ENCODE results near the gene SPRTN.

DNA sequence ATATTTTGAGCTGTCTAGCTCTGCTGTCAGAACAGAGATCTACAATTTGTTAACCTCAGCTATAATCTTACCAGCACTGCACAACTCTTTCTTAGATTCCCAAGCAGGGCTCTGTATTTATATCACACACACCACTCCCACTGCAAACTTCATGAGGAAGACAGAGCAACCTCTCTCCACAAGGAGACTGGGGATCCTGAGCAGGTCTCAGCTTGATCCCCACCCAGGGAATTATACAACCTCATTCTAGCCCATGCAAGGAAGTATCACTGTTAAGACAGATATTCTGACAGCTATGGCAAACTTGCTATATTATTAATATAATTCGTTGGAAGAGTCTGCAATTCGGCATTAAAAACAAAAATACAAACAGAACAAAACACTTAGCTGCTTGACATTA is 43.6 kb downstream of the SPRTN start:
- TF ChIP-seq, protein P1, sequence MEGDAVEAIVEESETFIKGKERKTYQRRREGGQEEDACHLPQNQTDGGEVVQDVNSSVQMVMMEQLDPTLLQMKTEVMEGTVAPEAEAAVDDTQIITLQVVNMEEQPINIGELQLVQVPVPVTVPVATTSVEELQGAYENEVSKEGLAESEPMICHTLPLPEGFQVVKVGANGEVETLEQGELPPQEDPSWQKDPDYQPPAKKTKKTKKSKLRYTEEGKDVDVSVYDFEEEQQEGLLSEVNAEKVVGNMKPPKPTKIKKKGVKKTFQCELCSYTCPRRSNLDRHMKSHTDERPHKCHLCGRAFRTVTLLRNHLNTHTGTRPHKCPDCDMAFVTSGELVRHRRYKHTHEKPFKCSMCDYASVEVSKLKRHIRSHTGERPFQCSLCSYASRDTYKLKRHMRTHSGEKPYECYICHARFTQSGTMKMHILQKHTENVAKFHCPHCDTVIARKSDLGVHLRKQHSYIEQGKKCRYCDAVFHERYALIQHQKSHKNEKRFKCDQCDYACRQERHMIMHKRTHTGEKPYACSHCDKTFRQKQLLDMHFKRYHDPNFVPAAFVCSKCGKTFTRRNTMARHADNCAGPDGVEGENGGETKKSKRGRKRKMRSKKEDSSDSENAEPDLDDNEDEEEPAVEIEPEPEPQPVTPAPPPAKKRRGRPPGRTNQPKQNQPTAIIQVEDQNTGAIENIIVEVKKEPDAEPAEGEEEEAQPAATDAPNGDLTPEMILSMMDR (IDR thresholded peaks at IDR 0.05) = no peak
- no peak for TF ChIP-seq POLR2A (IDR thresholded peaks at IDR 0.05)
